Measurements from ENCODE around the gene DDX21.

DNA sequence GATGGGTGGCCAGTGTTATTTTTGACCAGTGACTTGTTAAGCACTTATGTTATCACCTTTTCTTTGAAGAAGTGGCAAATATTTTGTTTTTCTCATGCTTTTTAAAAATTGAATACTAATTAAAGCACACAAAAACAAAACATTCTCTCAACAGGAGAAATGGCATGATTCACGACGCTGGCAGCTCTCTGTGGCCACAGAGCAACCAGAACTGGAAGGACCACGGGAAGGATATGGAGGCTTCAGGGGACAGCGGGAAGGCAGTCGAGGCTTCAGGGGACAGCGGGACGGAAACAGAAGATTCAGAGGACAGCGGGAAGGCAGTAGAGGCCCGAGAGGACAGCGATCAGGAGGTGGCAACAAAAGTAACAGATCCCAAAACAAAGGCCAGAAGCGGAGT, 26.4 kb downstream of the DDX21 start:
- no peak for TF ChIP-seq POLR2AphosphoS5 (IDR thresholded peaks at IDR 0.05)
- TF ChIP-seq CTCF (IDR thresholded peaks at IDR 0.05): no peak

All from stomach (tissue), 4 donors.